Ureter (tissue), 1 donor: Measurements from ENCODE around the gene PHACTR2. TPM values are rescaled to one million over a fixed set of nuclear protein-coding genes. Genes with fewer than 3 reads are reported as not detected.

Experiments used
- DNase-seq: peaks from one replicate; pipeline ENCODE4 v3.0.0-alpha.2; 2020; ENCODE audit warnings: low spot score
- total RNA-seq: library from RNA; stranded (reverse); gene quantifications from one replicate; pipeline ENCODE4 v1.2.4, GENCODE V29; 2023
- donor health status: DM: yes; HTN: yes; CAD: no.

The PHACTR2 gene
- total RNA-seq, 1 donor from 2014 or later = 93.2 TPM

GRCh38 chr6:143742070-143742954 lies 64.5 kb downstream of the PHACTR2 start:
- no peak for DNase-seq

DNA sequence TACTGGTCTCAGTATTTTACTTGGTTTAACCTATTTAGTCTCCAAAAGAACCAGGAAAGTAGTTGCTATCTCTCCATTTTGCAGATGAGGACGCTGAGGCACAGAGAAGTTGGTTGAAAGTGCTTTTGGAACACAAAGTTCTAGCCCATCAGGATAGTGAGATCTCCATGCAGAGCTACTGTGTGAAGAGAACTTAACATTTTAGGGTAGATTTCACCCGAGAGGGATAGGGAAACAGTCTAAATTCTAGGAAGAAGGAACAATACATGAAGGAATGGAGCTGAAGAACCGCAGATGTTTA lies 65.1 kb downstream of the PHACTR2 start:
- no peak for DNase-seq

GRCh38 chr6:143743301-143744166 lies 65.8 kb downstream of the PHACTR2 start:
- DNase-seq = no peak

- DNase-seq = no peak
Observed at GRCh38 chr6:143744551-143745165, 66.9 kb downstream of the PHACTR2 start.

DNA sequence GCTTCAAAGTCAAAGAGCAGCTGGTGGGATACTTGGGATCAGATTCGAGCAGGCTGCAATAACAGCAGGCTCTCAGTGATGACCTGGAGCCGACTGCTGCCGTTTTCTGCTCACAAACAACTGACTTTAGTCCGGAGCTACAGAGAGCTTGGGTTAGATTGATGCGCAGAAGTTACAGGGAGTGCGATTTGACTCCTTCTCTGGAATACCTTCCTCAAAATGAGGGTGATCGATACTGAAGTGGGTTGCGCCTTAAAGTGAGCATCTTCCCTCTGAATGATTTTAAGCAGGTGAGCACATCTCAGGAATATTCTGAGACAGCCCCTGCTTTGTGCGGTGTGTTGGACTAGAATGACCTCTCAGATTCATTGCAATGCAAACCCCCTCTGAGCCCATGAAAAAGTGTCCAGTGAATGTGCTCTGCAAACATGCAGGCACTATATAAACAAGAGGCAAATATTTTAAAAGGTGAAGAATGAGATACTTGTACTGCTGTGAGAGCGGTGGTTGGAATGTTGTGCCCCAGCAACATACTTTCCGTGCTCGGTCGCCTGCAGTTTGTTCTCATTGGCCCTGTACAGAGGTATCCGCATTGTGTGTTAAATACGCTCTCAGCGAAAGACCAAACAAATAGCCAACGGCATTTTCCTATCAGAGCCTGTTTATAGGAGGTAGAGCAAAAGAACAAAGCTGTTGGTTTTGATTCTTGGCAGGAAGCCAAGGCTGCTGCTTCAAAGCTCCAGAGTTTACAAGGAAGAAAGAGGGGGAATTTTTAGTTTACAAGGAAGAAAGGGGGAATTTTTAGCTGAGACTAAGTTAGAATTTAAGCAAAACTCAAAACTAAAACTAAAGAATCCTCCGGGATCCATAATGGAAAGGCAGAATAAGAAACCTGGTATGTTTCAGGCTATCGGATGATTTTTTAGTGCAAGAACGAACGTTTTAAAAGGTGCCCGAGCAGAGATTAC lies 67.7 kb downstream of the PHACTR2 start:
- DNase-seq = peak; percentile 48

GRCh38 chr6:143746202-143747119 lies 68.7 kb downstream of the PHACTR2 start:
- DNase-seq = no peak

DNA sequence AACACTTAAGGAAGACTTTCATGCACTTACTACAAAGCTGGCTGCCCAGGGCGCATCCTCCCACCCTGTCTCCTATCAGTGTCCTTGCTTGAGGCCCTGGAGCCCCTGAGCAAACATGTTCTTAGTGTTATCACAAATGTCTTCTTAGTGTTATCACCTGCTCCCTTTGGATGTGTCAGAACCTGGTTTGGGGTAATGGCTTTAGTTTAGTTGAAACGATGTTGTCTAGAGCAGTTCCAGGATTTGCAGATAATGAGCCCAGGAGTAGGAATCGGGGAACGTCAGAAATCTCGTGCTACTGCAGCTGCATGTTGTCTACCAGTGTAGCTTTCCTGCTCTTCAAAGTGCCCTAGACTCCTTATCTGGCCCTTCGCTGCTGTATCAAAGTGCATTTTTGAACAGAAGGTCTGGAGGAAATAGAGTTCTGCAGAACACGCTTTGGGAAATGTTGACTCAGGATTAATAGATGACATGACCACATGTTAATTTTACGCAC lies 69.6 kb downstream of the PHACTR2 start:
- DNase-seq = no peak

- DNase-seq = no peak
Observed at GRCh38 chr6:143749891-143750290, 72.1 kb downstream of the PHACTR2 start.

DNA sequence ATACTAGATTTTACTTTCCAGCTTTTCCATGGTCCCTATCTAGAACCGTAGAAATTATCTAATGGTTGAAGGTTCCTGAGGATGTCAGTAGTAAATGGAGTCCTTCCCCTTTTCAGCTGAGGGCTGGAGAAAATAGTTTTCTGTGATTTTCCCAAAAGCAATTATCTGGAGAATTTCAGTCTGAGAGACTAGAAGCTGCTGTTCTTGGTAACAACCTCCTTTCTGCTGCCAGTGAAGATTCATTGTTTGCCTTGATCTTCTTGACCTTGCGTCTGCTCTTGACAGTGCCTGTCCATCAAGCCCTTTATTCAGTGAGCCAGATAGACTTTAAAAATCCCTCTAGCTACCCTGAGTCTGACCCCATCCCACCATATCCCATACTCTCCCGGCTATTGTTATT lies 73.1 kb downstream of the PHACTR2 start:
- no peak for DNase-seq

DNA sequence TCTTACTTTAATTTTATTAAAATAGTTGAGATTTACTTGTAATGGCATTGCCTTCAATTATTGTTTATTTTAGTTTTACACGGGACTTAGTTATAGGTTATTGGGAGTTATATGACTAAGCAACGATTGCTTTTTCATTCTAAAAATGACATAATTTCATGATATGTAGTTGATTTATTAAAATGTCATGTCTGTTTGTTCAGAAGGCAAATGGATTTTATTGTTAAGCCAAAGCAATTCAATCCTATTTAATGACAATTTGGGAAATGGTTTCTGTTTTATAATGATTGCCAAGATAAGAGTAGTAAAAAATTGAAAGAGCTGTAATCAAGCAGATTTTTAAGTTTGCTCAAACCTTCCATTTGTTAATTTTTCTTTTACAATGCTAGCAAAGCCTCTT lies 74.7 kb downstream of the PHACTR2 start:
- no peak for DNase-seq

- DNase-seq = no peak
Observed at GRCh38 chr6:143753678-143754077, 75.9 kb downstream of the PHACTR2 start.

DNA sequence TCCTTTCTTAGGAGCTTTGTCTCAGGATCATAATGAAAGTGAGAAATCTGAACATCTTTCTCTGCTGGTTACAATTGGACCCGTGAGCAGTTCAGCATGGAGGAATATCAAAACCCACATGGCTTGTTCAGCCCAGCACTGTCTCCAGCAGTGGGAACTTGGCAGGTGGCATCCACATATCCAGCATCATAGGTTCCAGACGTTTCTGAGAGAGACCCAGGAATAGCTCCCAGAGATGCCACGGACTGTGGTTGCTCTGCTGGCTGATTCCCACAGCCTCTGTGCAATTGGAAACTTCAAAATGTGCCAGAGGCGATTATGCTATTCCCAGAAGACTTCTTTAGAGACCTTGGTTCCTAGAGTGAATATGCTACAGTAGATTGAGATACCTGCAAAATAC lies 76.4 kb downstream of the PHACTR2 start:
- no peak for DNase-seq

DNA sequence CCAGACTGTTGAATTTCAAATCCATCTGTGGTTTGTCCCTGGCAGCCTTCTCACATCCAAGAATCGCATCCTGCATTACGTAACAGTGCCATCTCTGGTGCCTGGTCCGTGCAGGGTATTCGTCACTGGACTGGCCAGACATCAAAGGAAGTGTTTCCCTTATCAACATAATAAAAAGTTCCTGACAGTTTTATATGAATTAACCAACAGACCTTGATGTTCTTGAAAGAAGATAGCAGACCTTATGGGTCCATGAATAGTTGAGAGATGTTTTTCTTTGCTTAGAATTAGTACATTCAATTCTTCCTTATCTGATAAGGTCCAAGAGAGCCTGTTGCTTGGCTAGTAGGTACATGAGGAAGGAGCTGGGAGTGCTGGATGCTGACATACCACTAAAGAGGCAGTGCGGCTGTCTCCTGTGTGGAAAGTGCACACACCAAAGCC lies 77.6 kb downstream of the PHACTR2 start:
- peak; percentile 66 for DNase-seq

DNA sequence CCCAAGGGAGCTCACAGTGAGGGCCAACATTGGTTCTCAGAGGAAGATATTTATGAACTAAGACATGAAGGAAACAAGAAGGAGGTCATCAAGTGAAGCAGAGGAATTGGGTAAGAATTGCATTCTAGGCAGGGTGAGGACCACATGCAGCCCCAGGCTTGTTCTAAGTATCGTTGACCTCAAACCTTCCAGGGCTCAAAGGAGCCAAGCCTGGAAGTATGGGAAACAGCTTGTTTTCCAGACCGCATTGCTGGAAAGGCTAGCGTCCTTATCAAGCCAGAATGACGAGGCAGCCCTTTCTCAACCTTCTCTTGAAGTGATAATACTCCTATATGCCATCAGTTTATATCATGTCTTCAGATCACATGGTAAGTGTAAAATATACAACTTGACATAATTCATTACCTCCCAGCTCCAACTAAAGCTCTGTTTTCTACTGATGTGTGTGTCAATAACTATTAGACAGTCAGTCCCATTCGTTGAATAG lies 79.6 kb downstream of the PHACTR2 start:
- no peak for DNase-seq

DNA sequence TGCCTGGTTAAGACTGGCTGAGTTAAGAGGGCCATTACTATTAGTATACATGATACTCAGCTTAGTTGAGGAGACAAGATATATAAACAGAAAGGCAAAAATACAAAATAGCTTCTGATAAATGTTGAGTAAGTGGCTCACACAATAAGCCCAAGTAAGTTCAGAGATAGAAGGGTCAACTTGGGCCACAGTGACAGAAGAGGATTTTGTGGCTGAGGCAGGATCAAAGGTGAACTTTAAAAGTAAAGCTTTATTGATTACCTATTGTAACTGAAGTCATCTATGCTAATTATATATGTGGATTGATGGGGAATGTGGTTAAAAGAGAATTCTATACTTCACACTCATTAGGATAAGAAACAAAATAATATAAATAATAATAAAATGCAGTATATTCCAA lies 80.8 kb downstream of the PHACTR2 start:
- no peak for DNase-seq

GRCh38 chr6:143759666-143760065 lies 81.9 kb downstream of the PHACTR2 start:
- DNase-seq = no peak

DNA sequence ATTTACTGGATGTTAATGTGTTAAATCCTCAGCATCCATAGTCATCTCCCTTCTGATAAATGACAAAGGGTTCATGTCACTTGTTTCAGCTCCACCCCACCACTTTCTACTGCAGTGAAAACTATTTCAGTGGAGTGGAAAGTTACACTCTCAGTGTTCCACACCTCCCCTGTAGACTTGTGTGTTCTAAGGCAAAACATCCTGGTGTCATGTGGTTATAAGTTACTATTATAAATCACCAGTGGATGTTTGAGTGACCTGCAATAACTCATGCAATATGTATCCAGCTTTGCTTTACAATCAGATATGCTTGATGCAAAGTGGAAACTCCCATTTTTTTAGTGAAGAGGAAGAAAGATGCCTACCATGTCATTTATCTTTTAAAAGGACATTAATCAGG lies 83.3 kb downstream of the PHACTR2 start:
- no peak for DNase-seq

GRCh38 chr6:143762126-143762525 lies 84.4 kb downstream of the PHACTR2 start:
- DNase-seq = no peak

- no peak for DNase-seq
Observed at GRCh38 chr6:143765422-143766184, 87.8 kb downstream of the PHACTR2 start.
